HG02973 (cell line): ENCODE measurements around the gene QSER1.
"Not testable (repeated sequence)": the region's sequence is repeated elsewhere in the genome, so short reads cannot be mapped to it uniquely, and the experiment has no call there.

Source experiments
- ATAC-seq: cut with Tn5 transposase; IDR thresholded peaks from one replicate; pipeline ENCODE4 v1.9.1; 2021; ENCODE audit warnings: moderate library complexity; ENCODE audit not compliant: unreplicated experiment

The QSER1 gene

GRCh38 chr11:32991898-32992297 is 99.3 kb downstream of the QSER1 start:
- no peak for ATAC-seq

- ATAC-seq, result no peak
Measured at GRCh38 chr11:33000181-33000580, 107.6 kb downstream of the QSER1 start.

GRCh38 chr11:33001281-33001680 is 108.7 kb downstream of the QSER1 start:
- ATAC-seq, result no peak

- no peak for ATAC-seq
Measured at GRCh38 chr11:33001751-33002542, 109.3 kb downstream of the QSER1 start.

GRCh38 chr11:33005175-33005574 is 112.6 kb downstream of the QSER1 start:
- ATAC-seq, result no peak

- no peak for ATAC-seq
Measured at GRCh38 chr11:33006010-33006409, 113.4 kb downstream of the QSER1 start.

GRCh38 chr11:33013755-33014154 is 121.1 kb downstream of the QSER1 start:
- no peak for ATAC-seq

GRCh38 chr11:33015621-33016551 is 123.3 kb downstream of the QSER1 start, which contains the start of gene DEPDC7:
DEPDC7 (plus strand) TSS chr11:33015878; CDS start chr11:33015956, 78 bp downstream.
- peak; percentile 83 for ATAC-seq

GRCh38 chr11:33016654-33017053 is 124.0 kb downstream of the QSER1 start:
- ATAC-seq, result no peak

GRCh38 chr11:33017478-33017877 is 124.9 kb downstream of the QSER1 start:
- no peak for ATAC-seq

- no peak for ATAC-seq
Measured at GRCh38 chr11:33017965-33018364, 125.4 kb downstream of the QSER1 start.

GRCh38 chr11:33018840-33019239 is 126.2 kb downstream of the QSER1 start:
- ATAC-seq, result no peak

- no peak for ATAC-seq
Measured at GRCh38 chr11:33021501-33021900, 128.9 kb downstream of the QSER1 start.

GRCh38 chr11:33021937-33022336 is 129.3 kb downstream of the QSER1 start:
- ATAC-seq, result no peak

- no peak for ATAC-seq
Measured at GRCh38 chr11:33025339-33025722, 132.7 kb downstream of the QSER1 start.

- no peak for ATAC-seq
Measured at GRCh38 chr11:33027233-33027632, 134.6 kb downstream of the QSER1 start.

GRCh38 chr11:33027846-33028536 is 135.4 kb downstream of the QSER1 start:
- ATAC-seq, result no peak

- no peak for ATAC-seq
Measured at GRCh38 chr11:33028537-33028914, 135.9 kb downstream of the QSER1 start.

- ATAC-seq, result not testable (repeated sequence)
Measured at GRCh38 chr11:33029218-33029617, 136.6 kb downstream of the QSER1 start.
